ENCODE results near the gene NSUN2.

Gene NSUN2

DNA sequence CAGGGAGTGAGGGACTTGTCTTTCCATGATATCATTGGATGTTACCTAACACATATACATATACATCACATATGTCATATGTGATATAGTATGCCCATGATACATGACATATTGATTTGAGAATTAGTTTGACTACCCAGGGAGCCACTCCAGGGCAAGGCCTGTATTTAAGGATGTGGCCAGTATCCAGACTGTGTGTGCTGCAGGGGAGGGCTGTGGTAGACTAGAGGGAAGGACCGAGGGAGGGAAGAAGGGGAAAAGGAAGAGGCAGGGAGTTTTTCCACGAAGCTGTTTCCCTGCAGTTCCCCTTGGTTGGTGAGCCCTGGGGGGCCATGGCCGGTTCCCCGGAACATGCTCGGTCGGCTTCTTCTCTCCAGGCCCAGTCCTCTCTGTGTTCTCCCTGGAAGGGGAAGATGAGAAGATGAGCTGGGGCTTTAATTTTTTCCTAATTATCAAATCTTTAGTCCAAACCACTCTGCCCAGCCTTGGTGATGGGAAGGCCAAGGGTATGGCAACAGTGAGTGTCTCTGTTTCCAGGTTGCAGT is 48.7 kb downstream of the NSUN2 start:
- TF ChIP-seq, protein P1, sequence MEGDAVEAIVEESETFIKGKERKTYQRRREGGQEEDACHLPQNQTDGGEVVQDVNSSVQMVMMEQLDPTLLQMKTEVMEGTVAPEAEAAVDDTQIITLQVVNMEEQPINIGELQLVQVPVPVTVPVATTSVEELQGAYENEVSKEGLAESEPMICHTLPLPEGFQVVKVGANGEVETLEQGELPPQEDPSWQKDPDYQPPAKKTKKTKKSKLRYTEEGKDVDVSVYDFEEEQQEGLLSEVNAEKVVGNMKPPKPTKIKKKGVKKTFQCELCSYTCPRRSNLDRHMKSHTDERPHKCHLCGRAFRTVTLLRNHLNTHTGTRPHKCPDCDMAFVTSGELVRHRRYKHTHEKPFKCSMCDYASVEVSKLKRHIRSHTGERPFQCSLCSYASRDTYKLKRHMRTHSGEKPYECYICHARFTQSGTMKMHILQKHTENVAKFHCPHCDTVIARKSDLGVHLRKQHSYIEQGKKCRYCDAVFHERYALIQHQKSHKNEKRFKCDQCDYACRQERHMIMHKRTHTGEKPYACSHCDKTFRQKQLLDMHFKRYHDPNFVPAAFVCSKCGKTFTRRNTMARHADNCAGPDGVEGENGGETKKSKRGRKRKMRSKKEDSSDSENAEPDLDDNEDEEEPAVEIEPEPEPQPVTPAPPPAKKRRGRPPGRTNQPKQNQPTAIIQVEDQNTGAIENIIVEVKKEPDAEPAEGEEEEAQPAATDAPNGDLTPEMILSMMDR (conservative IDR thresholded peaks at IDR 0.05; ENCODE audit: low read depth, low read length): no peak
- DNase-seq (ENCODE audit: low read depth): no peak
- no peak overlapping the region for H3K4me3 ChIP-seq (ENCODE audit: low read depth, low read length)

DNA sequence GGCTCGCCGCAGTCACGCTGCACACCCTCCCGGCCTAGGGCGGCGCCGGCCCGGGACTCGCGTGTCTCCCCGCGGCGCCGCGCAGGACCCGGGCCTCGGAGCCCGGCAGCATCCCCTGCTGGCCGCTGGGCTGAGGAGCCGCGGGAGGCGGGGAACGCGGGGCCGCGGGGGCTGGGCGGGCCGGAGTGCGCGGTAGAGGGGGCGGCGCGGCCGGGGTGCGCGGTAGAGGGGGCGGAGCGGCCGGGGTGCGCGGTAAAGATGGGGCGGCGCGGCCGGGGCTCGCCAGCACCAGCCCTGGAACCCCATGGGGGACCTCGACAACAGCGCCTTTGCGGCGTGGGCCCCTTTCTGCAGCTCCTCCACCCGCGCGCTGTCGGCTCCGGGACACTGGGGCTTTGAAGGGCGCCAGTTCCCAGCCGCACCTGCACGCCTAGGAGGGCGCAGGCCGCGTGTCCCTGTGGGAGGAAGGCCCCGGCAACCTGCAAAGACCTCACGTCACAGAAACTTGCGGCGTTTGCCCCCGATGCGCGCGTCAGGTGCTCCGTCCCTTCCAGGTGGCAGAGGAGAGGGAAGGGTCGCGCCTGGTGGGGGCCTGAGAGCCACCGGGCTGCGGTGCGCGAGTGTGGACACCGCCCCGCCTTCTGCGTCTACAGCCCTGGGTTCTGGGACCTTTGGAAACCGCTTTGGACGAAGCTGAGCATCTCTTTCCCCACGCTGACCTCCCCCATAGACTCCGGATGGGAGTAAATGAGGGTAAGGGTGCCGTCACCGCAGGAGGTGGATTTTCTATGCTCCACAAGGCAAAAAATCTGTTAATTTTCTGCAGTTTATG is 49.6 kb downstream of the NSUN2 start:
- peak overlapping the region; percentile 44 for H3K4me3 ChIP-seq (ENCODE audit: low read depth, low read length)
- DNase-seq (ENCODE audit: low read depth): peak; percentile 25
- TF ChIP-seq, protein P1 (conservative IDR thresholded peaks at IDR 0.05; ENCODE audit: low read depth, low read length): peak; percentile 41

DNA sequence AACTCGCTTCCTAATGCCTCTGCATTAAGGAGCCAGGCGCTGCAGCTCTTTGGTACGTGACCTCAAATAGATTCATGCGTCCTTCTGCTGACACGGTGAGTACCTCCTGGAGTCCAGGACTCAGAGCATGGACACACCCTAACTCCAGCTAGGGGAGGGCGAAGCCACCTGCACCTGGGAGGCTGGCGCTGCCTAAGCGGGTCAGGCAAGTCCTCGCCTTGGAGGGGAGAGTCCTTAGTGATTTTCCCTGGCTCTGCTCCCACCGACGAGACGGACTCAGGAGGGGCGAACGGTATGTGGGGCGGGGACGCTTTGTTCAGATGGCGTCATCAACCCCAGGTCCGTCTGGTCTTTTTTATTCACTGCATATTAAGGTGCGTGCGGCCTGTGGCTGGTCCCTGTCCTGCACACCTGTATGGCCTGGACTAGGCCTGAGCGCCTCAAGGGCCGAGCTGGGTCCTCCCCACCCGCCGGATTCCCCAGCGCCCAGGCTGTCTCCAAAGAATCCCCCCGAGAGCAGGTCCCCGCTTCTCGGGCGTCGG is 50.3 kb downstream of the NSUN2 start:
- TF ChIP-seq, protein P1 (conservative IDR thresholded peaks at IDR 0.05; ENCODE audit: low read depth, low read length): no peak
- H3K4me3 ChIP-seq (ENCODE audit: low read depth, low read length): peak overlapping the region; percentile 29
- no peak for DNase-seq (ENCODE audit: low read depth)

DNA sequence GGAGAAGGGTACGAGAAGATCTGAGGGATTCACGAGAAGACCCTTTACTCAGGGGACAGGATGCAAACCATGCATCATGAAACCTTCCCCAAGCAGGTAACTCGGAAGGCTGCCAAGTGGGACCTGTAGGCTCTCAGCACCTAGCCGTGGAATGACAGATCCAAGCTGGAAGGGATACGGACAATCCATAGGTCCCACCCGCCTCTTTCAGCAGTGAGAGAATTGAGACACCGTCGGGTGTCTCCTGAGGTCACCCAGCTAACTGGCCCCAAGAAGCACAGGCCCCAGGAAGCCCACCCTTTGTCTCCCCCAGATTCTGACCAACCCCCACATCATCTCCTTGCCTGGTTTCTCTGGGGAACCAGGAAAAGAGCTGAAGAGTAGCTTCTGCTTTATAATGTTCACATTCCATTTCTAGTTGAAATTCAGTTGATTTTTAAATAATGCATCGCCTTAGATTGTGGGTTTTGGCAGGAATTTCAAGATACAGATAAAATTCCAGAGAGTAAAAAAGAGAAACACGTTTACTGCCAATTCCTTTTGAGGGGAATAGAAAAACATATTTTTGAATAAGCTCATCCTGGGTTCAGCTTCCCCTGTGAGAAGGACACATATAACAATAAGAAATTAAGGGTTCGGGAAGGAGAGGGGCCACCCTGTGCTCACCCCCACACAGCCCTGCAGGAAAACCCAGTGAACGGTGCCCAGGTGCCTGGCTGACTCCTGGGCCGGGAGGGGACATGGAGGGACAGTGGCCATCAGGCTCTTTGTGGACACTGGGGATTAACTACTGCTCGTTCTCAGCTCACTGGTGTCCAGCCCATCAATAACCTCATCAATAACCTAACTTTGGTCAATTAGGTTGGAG is 51.1 kb downstream of the NSUN2 start:
- peak; percentile 19 for DNase-seq (ENCODE audit: low read depth)
- TF ChIP-seq, protein P1 (conservative IDR thresholded peaks at IDR 0.05; ENCODE audit: low read depth, low read length): no peak

DNA sequence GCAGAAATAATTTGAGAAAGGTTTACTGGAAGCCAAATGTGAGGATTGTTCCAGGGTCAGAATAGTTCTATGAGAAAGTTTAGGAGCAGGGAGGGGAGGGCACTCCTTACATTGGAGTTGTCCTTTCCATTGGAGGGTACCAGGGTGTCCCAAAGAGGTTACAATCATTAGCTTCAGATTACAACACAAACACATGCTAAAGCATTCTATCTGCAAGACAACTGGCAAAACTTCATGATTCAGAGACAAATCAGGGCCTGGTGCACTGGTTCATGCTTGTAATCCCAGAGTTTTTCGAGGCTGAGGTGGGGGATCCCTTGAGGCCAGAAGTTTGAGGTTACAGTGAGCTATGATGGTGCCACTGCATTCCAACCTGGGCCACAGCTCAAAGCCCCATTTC is 51.8 kb downstream of the NSUN2 start:
- no peak for DNase-seq (ENCODE audit: low read depth)
- TF ChIP-seq, protein P1 (conservative IDR thresholded peaks at IDR 0.05; ENCODE audit: low read depth, low read length): no peak
- H3K4me3 ChIP-seq (ENCODE audit: low read depth, low read length): no peak overlapping the region

More for the DNA sequence above, 51.1 kb downstream of the NSUN2 start:
- H3K4me3 ChIP-seq (ENCODE audit: low read depth, low read length): no peak overlapping the region

DNA sequence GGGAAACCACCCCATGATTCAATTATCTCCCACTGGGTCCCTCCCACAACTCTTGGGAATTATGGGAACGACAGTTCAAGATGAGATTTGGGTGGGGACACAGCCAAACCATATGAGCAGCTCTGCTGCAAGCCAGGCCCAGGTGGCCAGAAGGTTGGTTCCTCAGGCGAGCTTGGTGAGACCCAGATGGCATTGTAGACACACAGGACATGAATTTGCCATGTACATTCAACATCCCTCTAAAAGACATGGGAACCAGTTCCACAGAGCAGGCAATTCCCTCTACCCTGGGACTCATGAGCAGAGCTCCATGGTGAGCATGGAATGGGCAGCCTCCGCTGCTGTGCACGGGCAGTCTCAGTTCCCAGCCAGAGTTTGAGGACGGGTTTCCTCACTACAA is 53.3 kb downstream of the NSUN2 start:
- no peak overlapping the region for H3K4me3 ChIP-seq (ENCODE audit: low read depth, low read length)
- DNase-seq (ENCODE audit: low read depth): no peak
- TF ChIP-seq, protein P1 (conservative IDR thresholded peaks at IDR 0.05; ENCODE audit: low read depth, low read length): no peak

Data from choroid plexus epithelial cell (primary cell).